Upper lobe of left lung (tissue), 6 donors: ENCODE data around the gene RPGRIP1L. TPM values are rescaled to one million over a fixed set of nuclear protein-coding genes. Genes with fewer than 3 reads are reported as not detected.

Experiments
- ATAC-seq, 2 donors: fragments of 200-7000 bp; cut with Tn5 transposase; one replicate each; pipeline ENCODE4 v1.9.1; 2022; ENCODE audit warnings: mild to moderate bottlenecking in 2 of 2, moderate library complexity in 2 of 2; ENCODE audit not compliant: low FRiP score in 2 of 2
- DNase-seq, 2 donors: peaks; one replicate each; pipeline ENCODE4 v3.0.0-alpha.2; 2019 to 2020
- H3K27ac ChIP-seq, 4 donors: fragments of 200-600 bp; sonication (generic); one replicate each; pipeline ENCODE4 v1.5.1; 2016 to 2019
- H3K27me3 ChIP-seq, 4 donors: fragments of 200-600 bp; sonication (generic); one replicate each; pipeline ENCODE4 v1.5.1; 2017 to 2019
- H3K36me3 ChIP-seq, 4 donors: fragments of 200-600 bp; sonication (generic); one replicate each; pipeline ENCODE4 v1.5.1; 2016 to 2019
- H3K4me1 ChIP-seq, 4 donors: fragments of 200-600 bp; sonication (generic); one replicate each; pipeline ENCODE4 v1.5.1; 2018 to 2019
- H3K4me3 ChIP-seq, 4 donors: fragments of 200-600 bp; sonication (generic); one replicate each; pipeline ENCODE4 v1.5.1; 2017 to 2019; ENCODE audit warnings: mild to moderate bottlenecking in 2 of 4, moderate library complexity in 1 of 4
- H3K9me3 ChIP-seq, 4 donors: fragments of 200-600 bp; sonication (generic); one replicate each; pipeline ENCODE4 v1.5.1; 2018 to 2019
- EP300 ChIP-seq, 4 donors: sonication (generic); formaldehyde crosslinking; IDR thresholded peaks; one replicate each; pipeline ENCODE4 v1.5.1; 2017; ENCODE audit warnings: antibody characterized with exemption in 4 of 4, control low read depth in 2 of 4
- POLR2A ChIP-seq, 4 donors: fragments of 450-650 bp; IDR thresholded peaks; one replicate each; pipeline ENCODE4 v1.5.1; 2016 to 2017; ENCODE audit warnings: antibody characterized with exemption in 4 of 4, mild to moderate bottlenecking in 2 of 4
- POLR2AphosphoS5 ChIP-seq, 2 donors: sonication (generic); formaldehyde crosslinking; IDR thresholded peaks; one replicate each; pipeline ENCODE4 v1.5.1; 2017; ENCODE audit warnings: antibody characterized with exemption in 2 of 2
- WGBS, 2 donors: methylation state at CpG; one replicate each; pipeline ENCODE4 v1.1.5; 2017 to 2018; 5-methylcytosine and 5-hydroxymethylcytosine counted together
- total RNA-seq, 6 donors: library from RNA; depleted of rRNA in 4 of 6; stranded (reverse); fragments of >200 nt in 4 of 6; gene quantifications; one replicate each; pipeline versions ENCODE4 v1.1.0 to v1.2.1, GENCODE V29; 2016 to 2021
- TF ChIP-seq, protein P1 (sequence below), 6 experiments: fragments of 450-650 bp in 4 of 6; fragments of 200-600 bp in 2 of 6; sonication (generic) in 2 of 6; IDR thresholded peaks; one replicate each; pipeline ENCODE4 v1.5.1; 2016 to 2019; ENCODE audit warnings: antibody characterized with exemption in 6 of 6
- donor health status: DM: no; HTN: no; CAD: no; lungs with moderate emphysema.
- donor health status: DM: no; HTN: yes; CAD: no; lungs with severe emphysema.

The RPGRIP1L gene
- total RNA-seq, 6 donors from 2014 or later = 2.8 to 15.9 (median 4.0) TPM

DNA sequence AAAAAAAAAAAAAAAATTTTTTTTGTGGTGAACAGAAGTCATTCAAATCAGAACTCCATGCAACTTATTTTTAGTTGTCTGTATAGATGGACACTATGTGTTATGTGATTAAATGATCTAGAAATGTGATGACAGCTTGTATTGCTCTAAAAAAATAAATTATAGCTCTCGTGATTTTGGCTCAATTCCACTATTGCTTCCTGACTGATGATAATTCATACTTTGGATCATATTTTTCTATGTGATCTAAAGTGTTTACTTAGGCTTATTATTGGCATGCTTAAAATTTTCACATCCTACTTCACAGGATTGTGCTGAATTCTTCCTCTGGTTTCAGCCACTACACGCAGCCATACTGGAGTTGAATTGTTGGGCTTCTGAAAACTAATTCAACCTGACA is 76.8 kb downstream of the RPGRIP1L start:
- ATAC-seq (no peak), DNase-seq (no peak)
- Histone ChIP-seq H3K27me3 (no peaks in the 10 kb centered on the region), H3K4me3 (no peak overlapping the region), H3K36me3 (no peaks in the 10 kb centered on the region), H3K4me1 (no peaks in the 10 kb centered on the region), H3K27ac (no peak overlapping the region), H3K9me3 (no peaks in the 10 kb centered on the region)
- WGBS, 2 donors = 37 to 43% methylated on average over 2 of the region's 2 CpGs
- TF ChIP-seq POLR2A (IDR thresholded peaks at IDR 0.05) (no peak), EP300 (IDR thresholded peaks at IDR 0.05) (no peak), POLR2AphosphoS5 (IDR thresholded peaks at IDR 0.05) (no peak)
- TF ChIP-seq, protein P1, sequence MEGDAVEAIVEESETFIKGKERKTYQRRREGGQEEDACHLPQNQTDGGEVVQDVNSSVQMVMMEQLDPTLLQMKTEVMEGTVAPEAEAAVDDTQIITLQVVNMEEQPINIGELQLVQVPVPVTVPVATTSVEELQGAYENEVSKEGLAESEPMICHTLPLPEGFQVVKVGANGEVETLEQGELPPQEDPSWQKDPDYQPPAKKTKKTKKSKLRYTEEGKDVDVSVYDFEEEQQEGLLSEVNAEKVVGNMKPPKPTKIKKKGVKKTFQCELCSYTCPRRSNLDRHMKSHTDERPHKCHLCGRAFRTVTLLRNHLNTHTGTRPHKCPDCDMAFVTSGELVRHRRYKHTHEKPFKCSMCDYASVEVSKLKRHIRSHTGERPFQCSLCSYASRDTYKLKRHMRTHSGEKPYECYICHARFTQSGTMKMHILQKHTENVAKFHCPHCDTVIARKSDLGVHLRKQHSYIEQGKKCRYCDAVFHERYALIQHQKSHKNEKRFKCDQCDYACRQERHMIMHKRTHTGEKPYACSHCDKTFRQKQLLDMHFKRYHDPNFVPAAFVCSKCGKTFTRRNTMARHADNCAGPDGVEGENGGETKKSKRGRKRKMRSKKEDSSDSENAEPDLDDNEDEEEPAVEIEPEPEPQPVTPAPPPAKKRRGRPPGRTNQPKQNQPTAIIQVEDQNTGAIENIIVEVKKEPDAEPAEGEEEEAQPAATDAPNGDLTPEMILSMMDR (IDR thresholded peaks at IDR 0.05) = no peak

DNA sequence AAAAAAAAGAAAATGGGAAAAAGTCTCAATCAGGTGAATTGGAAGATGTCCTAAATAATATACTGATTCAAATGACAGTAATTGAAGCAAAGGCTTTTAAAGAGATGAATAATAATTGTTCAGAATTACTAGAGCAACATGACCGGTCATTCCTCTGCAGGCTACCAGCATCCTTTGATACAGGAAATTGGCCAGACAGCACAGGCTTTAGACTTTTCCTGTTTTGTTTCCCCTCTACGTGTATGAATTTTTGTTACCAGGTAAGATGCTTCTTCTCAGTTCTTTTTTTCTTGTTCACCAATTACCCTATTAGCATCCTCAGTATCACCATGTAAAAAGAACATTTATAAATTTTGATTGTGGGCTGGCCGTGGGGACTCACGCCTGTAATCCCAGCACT is 77.5 kb downstream of the RPGRIP1L start:
- TF ChIP-seq POLR2AphosphoS5 (IDR thresholded peaks at IDR 0.05) (no peak), POLR2A (IDR thresholded peaks at IDR 0.05) (no peak), EP300 (IDR thresholded peaks at IDR 0.05) (no peak)
- H3K4me3 ChIP-seq = no peak overlapping the region
- H3K9me3 ChIP-seq = no peaks in the 10 kb centered on the region

DNA sequence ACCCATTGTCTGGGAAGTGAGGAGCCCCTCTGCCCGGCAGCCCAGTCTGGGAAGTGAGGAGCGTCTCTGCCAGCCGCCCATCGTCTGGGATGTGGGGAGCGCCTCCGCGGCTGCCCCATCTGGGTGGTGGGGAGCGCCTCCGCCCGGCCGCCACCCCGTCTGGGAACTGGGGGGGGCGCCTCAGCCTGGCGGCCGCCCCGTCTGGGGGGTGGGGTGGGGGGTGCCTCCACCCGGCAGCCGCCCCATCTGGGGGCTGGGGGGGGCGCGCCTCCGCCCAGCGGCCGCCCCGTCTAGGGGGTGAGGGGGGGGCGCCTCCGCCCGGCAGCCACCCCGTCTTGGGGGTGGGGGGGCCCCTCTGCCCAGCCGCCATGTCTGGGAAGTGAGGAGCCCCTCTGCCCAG is 78.4 kb downstream of the RPGRIP1L start:
- no peaks in the 10 kb centered on the region for H3K36me3 ChIP-seq
- H3K9me3 ChIP-seq = no peaks in the 10 kb centered on the region
- H3K27ac ChIP-seq = no peak overlapping the region
- TF ChIP-seq, protein P1 (IDR thresholded peaks at IDR 0.05) = no peak
- H3K27me3 ChIP-seq = no peaks in the 10 kb centered on the region
- DNase-seq (peak in 1 of 2 donors; percentile 52), ATAC-seq (no peak)
- no peak overlapping the region for H3K4me3 ChIP-seq
- WGBS, 2 donors = 71 to 98% methylated on average over 1 to 15 of the region's 29 CpGs
- H3K4me1 ChIP-seq = no peaks in the 10 kb centered on the region

More for the DNA sequence above, 77.5 kb downstream of the RPGRIP1L start:
- DNase-seq (no peak), ATAC-seq (no peak)
- 72 to 79% methylated on average over 4 of the region's 4 CpGs for WGBS, 2 donors
- Histone ChIP-seq H3K36me3 (no peaks in the 10 kb centered on the region), H3K4me1 (no peaks in the 10 kb centered on the region), H3K27me3 (no peaks in the 10 kb centered on the region), H3K27ac (no peak overlapping the region)

DNA sequence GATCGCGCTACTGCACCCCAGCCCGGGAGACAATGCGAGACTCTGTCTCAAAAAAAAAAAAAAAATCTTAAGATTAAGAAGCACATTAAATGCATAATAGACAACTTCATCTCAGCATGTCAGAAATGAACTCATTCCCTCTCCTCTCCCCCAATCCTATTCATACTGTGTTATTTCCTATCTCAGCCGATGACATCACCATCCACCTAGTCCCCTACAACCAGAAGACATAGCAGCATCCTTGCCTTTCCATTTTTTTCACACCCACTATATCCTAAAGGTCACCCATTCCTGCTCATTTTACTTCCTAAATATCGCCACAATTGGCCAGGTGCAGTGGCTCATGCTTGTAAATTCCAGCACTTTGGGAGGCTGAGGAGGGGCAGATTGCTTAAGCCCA is 81.3 kb downstream of the RPGRIP1L start:
- Histone ChIP-seq H3K9me3 (no peaks in the 10 kb centered on the region), H3K27ac (no peak overlapping the region), H3K36me3 (no peaks in the 10 kb centered on the region), H3K4me1 (no peaks in the 10 kb centered on the region), H3K4me3 (no peak overlapping the region), H3K27me3 (no peaks in the 10 kb centered on the region)
- DNase-seq (no peak), ATAC-seq (no peak)
- TF ChIP-seq POLR2AphosphoS5 (IDR thresholded peaks at IDR 0.05) = no peak
- no peak for TF ChIP-seq POLR2A (IDR thresholded peaks at IDR 0.05)
- no peak for TF ChIP-seq EP300 (IDR thresholded peaks at IDR 0.05)
- TF ChIP-seq, protein P1 (IDR thresholded peaks at IDR 0.05) = no peak
- WGBS, 2 donors = 96 to 97% methylated on average over 6 of the region's 6 CpGs

DNA sequence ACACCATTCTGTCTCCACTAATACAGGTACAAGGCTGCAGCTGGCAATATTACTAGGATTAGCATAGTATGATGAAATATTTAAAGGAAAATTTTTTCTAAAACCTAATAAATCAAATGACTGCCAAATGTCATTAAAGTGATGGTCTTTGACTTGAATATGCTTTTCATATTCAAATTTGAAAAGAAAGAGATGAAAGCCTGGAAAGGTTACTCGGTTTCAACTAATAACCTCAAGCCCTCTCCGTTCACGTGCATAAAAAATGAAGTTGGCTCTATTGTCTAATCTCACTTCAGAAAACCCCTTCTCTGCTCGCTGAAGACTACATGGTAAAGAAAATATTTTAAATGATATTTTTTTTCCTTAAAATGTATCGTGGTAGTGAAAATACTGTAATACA is 83.2 kb downstream of the RPGRIP1L start:
- Histone ChIP-seq H3K27me3 (no peaks in the 10 kb centered on the region), H3K9me3 (no peaks in the 10 kb centered on the region), H3K27ac (no peak overlapping the region), H3K4me1 (no peaks in the 10 kb centered on the region), H3K4me3 (no peak overlapping the region), H3K36me3 (no peaks in the 10 kb centered on the region)
- no peak for TF ChIP-seq POLR2A (IDR thresholded peaks at IDR 0.05)
- no peak for TF ChIP-seq POLR2AphosphoS5 (IDR thresholded peaks at IDR 0.05)
- no peak for TF ChIP-seq EP300 (IDR thresholded peaks at IDR 0.05)
- TF ChIP-seq, protein P1 (IDR thresholded peaks at IDR 0.05) = no peak
- DNase-seq (no peak), ATAC-seq (no peak)
- WGBS, 2 donors = 93 to 95% methylated on average over 5 of the region's 5 CpGs
